Cortex of kidney (tissue), 1 donor: ENCODE data around the gene RPL22.

ENCODE experiments used
- DNase-seq: peaks from one replicate; lab custom pipeline; 2025; lab: John Stamatoyannopoulos, UW

The RPL22 gene

DNA sequence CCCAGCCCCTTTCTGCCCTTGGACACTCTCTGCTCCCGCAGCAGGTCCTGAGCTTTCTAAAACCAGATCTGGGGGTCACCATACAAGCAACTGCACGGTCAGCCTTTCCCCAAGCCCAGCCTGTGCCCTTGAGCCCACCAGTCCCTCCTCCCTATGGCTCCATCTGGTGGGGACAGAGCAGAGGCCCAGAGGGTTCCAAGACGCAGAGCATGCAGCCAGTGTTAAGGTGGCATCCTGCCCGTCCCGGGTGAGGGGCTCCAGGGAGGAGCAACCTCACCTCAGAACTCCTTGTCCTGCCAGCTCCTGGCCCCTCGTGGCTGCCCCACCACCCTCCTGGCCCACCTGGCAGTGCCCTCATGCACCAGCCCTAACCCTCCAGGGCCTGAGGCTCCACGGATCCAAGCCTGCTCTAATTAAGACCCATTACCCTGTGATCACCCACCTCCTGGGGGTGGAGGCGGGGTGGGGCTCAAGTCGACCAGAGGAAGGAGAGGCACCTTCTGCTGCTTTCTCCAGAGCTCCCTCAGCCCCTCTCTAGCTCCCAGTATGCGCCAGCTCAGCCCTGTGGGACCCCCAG, 27.8 kb downstream of the RPL22 start:
- DNase-seq: no peak

DNA sequence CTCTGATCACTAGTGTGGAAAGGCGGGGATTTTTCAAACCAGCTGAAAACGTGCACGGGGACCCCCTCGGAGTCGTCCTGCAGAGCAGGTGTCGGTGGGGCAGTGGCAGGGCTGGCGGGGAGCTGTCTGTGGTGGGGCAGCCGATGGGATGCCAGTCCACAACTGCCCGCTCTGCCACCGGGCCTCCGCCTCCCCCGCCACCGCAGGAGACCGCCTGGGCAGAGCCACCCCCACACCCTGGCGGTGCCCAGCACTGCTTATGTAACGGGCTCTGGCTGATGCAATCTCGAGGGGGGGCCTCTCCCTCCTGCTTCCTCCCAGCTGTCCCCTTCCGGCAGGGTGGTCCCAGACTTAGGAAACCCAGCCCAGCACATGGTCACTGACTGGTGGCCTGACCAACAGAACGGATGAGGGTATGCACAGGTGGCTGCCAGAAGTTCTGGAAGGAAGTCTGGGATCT, 28.6 kb downstream of the RPL22 start:
- no peak for DNase-seq

DNA sequence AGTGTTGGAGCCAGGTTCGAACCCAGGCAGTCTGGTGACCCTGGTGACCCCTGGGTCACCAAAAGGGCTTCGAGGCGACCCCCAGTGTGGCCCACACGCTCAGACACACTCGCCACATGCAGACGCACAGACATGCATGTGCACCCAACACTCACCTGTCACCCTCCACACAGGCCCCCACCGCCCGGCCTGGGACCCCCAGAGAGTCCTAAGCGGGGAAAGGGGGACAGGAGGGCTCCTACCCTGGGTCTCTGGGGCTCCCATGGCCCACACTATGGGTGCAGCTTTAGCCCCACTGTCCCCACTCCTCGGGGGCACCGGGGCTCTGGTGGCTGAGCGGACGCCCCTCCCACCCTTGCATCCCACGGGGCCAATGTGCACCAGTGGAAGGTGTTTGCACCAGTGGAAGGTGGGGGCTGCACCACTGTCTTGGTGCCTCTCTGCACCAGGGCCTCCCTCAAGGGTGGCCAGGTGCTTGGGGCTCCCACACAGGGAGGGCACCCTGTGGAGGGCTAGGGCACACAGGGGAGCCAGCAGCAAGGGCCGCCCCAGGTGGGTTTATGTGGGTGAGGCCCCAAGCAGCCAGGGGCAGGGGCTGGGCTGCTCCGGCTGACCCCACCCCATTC, 29.2 kb downstream of the RPL22 start:
- no peak for DNase-seq

DNA sequence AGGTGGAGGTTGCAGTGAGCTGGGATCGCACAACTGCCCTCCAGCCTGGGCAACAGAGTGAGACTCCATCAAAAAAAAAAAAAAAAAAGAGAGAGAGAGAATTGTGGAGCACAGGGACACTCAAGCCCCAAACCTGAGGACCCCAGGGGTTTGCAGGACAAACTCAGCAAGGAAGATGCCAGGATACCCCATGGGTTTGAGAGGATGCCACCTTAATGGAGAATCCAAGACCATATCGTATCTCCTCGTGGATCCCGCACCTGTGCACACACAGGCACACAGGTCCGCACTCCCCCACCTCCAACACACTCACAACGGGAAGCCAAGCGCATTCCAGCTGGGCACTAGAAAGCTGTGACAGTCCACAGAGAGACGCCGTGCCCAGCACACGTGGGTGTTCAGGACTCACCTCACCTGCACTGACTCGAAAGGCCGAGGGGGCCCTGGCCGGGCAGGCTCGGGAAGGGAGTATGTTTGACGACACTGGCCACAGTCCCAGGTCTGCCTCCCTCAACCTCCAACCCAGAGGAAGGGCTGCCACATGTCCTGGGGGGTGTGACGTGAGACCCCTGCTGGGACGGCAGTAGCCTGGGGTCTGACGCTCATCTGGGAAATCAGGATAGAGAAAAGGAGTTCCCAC, 30.3 kb downstream of the RPL22 start:
- no peak for DNase-seq

DNA sequence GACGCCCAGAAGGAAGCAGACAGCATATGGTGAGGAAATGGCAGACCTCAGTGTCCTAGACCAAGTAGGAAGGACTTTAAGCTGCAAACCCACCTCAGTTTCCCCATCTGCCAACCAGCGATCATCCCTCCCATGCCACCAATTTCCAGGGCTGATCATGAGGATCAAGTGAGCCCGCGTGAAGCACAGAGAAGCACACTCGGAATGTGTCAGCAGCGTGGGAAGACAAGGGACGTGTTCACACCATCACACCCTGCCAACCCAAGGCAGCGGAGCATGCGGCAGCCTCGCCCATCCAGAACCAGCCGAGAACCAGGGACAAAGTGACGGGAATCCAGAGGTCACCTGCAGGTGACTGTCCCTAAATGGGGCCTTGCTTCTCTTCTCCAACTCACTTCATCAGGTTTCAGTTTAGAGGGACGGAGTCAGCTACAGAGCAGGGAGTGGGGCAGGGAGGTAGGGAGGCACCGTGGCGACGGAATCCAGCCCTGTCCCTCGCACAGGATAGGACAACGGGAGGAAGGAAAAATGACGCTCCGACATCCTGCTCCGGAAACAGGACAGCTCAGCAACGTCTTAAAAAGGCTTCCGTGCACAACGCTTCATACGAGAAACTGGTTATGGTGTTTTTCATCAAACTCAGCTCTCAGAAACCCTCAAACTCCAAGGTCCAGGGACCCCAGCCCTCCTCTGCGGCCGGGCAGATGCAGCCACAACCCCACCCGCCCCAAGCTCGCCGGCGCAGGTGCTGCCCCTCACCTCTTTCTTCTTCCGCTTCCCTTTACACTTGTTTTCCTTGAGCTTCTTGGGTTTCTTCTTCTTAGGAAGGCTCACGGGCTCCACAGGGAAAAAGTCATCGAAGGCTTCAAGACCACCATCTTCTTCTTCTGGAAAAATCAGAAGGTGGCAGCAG, 31.7 kb downstream of the RPL22 start:
- DNase-seq: no peak

DNA sequence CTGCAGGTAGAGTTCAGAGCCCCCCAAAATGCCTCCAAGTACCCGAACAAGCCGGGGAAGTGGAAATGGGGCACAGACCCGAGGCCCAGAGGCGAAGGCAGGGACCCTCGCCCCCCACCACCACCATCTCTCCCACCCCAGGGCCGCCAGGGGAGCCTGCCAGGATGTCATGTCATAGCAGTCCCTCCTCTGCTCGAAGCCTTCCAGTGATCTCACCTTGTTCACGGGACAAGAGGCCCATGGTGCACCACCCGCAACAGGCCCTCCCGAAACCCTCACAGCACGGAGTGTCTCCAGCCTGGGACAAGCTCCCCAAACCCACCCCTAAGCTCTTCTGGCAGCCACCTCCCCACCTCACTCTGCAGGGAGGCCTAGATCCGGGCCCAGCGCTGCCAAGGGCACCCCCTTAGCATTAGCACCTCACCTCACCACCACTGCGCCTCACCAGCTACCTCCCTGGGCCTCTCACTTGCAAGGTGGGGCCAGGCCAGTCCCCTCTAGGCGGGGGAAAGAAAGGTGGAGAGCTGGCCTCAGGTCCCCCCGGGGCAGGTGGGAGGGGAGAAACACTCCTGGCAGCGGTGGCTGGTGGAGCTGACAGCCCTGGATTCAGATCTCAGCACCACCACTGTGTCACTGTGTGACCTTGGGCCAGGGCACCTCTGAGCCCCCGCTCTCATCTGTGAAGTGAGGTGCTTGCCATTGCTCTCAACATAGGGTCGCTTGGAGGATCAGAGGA, 32.6 kb downstream of the RPL22 start:
- no peak for DNase-seq

- DNase-seq: no peak
These were observed 33.2 kb downstream of the RPL22 start for GRCh38 chr1:6166221-6166620.

- DNase-seq: no peak
These were observed 33.9 kb downstream of the RPL22 start for GRCh38 chr1:6165441-6165985.

- no peak for DNase-seq
These were observed 34.4 kb downstream of the RPL22 start for GRCh38 chr1:6165027-6165426.

DNA sequence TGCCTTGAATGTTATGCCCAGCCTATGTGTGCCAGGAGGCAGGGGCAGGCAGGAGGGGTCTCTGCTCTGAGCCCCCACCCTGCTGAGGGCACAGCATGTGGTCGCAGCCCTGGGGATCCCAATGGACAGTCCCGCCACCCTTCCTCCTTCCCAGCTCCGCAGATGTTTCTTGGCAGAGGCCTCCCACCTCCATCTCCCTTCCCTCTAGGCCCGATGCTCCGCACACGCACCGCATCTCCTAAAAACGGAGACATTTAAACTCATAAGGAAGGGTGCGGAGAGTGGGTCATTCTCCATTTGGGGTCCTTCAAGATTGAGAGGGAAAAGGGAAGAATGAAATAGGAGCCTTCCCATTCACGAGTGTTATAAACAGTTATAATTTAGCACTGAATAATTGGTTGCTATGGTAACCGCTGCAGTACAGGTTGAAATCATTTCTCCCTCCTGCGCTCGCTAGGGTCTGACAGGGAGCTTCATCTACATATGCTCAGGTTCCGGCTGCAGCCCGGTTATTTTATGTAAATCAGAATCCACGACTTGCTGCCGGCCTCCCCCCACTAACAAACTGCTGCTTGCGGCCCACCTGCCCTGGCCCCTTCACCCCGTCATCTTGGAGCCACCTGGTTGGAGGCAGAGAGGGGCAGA, 35.3 kb downstream of the RPL22 start:
- no peak for DNase-seq

DNA sequence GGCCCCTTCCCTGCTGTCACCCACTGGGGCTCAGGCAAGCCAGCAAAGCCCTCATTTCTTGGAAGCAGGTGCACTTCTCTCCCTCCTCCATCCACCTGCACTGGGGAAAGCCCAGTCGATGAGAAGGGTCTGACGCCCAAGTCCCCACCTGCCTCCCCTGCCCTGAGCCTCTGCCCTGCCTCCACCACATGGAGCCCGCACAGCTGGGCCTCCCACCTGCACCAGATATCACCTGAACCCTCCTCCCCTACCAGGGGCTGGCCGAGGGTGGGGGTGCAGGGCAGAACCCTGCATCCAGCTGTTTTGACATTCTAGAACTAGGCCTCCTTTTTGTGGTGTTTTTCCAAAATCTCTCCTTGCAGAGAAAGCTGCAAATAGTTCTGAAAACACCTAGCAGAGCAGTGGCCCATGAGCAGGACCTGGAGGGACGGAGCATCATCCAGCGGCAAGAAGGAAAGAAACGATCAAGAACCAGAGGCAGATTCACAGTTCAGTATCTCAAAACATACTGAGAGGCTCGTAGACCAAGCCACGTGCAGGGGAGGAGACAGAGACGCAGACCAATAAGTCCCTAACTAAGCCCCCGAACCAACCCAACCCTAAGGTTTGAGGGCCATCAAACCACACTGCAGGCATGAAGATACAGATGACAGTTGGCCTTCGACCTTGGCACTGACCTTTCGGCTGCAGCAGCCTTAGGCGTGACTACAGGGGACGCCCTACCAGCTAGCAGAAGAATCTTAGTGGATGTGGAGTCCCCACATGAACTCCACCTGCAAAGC, 36.0 kb downstream of the RPL22 start:
- no peak for DNase-seq

GRCh38 chr1:6162773-6163172, 36.6 kb downstream of the RPL22 start:
- DNase-seq: no peak

DNA sequence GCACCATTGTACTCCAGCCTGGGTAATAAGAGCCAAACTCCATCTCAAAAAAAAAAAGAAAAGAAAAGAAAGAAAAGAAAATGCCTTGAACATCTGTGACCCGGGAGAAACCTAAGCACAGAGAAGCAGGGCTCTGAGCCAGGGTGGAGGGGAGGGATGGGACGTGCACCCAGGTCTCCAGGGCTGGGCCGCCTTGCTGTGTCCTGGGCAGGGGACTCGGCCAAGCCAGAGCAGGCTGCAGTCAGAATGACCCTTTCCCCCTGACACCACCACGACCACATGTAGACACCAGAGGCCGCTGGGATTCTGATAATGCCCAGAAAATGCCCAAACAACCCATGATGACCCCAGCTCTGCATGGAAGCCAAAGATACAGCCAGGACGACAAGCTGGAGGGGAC, 37.1 kb downstream of the RPL22 start:
- no peak for DNase-seq

GRCh38 chr1:6158181-6158580, 41.2 kb downstream of the RPL22 start:
- no peak for DNase-seq

- DNase-seq: no peak
These were observed 41.7 kb downstream of the RPL22 start for GRCh38 chr1:6157528-6158174.

GRCh38 chr1:6157132-6157527, 42.3 kb downstream of the RPL22 start:
- DNase-seq: no peak

GRCh38 chr1:6154525-6155319, 44.7 kb downstream of the RPL22 start:
- no peak for DNase-seq

GRCh38 chr1:6152882-6153281, 46.5 kb downstream of the RPL22 start:
- no peak for DNase-seq

DNA sequence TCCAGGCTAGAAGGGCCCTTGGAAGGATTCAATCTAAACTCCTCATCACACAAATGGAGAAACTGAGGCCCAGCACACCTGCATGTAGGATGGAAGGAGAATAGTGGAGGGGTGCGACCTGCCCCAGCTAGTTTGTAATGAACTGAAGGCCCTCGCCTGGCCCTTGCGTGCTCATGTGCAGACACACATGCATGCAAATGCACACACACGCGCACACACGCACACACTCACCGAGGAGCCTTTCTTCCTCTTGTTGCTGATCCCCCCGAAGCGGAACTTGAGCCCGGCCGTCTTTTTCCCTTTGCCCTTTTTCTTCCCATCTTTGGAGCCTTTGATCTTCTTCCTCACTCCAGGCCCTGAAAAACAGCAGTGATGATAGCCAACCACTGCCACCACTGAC, 47.2 kb downstream of the RPL22 start:
- no peak for DNase-seq
